ENCODE results near the gene LCE3D.
"Not testable (repeated sequence)": the region's sequence is repeated elsewhere in the genome, so short reads cannot be mapped to it uniquely, and the experiment has no call there.

LCE3D gene

GRCh38 chr1:152580433-152580832, at the start of gene LCE3D:
Gene LCE3D (minus strand): TSS chr1:152580516. CDS start chr1:152579936, 580 bp downstream.
- no peak for DNase-seq (ENCODE audit: low read depth, low spot score)

- no peak for DNase-seq (ENCODE audit: low read depth, low spot score)
Measured at GRCh38 chr1:152626744-152627143, 46.4 kb upstream of the LCE3D start.

- DNase-seq (ENCODE audit: low read depth, low spot score): no peak
Measured at GRCh38 chr1:152623203-152623844, 43.0 kb upstream of the LCE3D start.

GRCh38 chr1:152622803-152623202, 42.5 kb upstream of the LCE3D start, which contains the start of gene LCE3A:
Gene LCE3A (minus strand): TSS chr1:152623103. CDS start chr1:152623103, 0 bp downstream.
- no peak for DNase-seq (ENCODE audit: low read depth, low spot score)

GRCh38 chr1:152621993-152622392, 41.7 kb upstream of the LCE3D start:
- DNase-seq (ENCODE audit: low read depth, low spot score): no peak

- DNase-seq (ENCODE audit: low read depth, low spot score): no peak
Measured at GRCh38 chr1:152613511-152613910, 33.2 kb upstream of the LCE3D start, which contains the start of gene LCE3B. Gene LCE3B (plus strand): TSS chr1:152613811. CDS start chr1:152613811, 0 bp downstream.

- DNase-seq (ENCODE audit: low read depth, low spot score): no peak
Measured at GRCh38 chr1:152599934-152600333, 19.6 kb upstream of the LCE3D start, which contains the start of gene LCE3C. Gene LCE3C (plus strand): TSS chr1:152600234. CDS start chr1:152600732, 498 bp downstream.

- no peak for DNase-seq (ENCODE audit: low read depth, low spot score)
Measured at GRCh38 chr1:152596986-152597385, 16.7 kb upstream of the LCE3D start.

GRCh38 chr1:152585586-152585985, 5.3 kb upstream of the LCE3D start:
- DNase-seq (ENCODE audit: low read depth, low spot score): no peak

GRCh38 chr1:152582647-152583046, 2.3 kb upstream of the LCE3D start:
- no peak for DNase-seq (ENCODE audit: low read depth, low spot score)

- DNase-seq (ENCODE audit: low read depth, low spot score): not testable (repeated sequence)
Measured at GRCh38 chr1:152579526-152579925, 790 bp downstream of the LCE3D start.

- no peak for DNase-seq (ENCODE audit: low read depth, low spot score)
Measured at GRCh38 chr1:152577168-152577567, 3.1 kb downstream of the LCE3D start.

GRCh38 chr1:152566681-152567080, 13.6 kb downstream of the LCE3D start, which contains the start of gene LCE3E:
Gene LCE3E (minus strand): TSS chr1:152566780. CDS start chr1:152566208, 572 bp downstream.
- no peak for DNase-seq (ENCODE audit: low read depth, low spot score)

GRCh38 chr1:152565535-152566215, 14.6 kb downstream of the LCE3D start:
- no peak for DNase-seq (ENCODE audit: low read depth, low spot score)

- no peak for DNase-seq (ENCODE audit: low read depth, low spot score)
Measured at GRCh38 chr1:152565115-152565514, 15.2 kb downstream of the LCE3D start.

- DNase-seq (ENCODE audit: low read depth, low spot score): not testable (repeated sequence)
Measured at GRCh38 chr1:152548358-152548757, 32.0 kb downstream of the LCE3D start.

- no peak for DNase-seq (ENCODE audit: low read depth, low spot score)
Measured at GRCh38 chr1:152546704-152547103, 33.6 kb downstream of the LCE3D start.

GRCh38 chr1:152543820-152544219, 36.5 kb downstream of the LCE3D start:
- no peak for DNase-seq (ENCODE audit: low read depth, low spot score)

GRCh38 chr1:152539901-152540300, 40.4 kb downstream of the LCE3D start:
- no peak for DNase-seq (ENCODE audit: low read depth, low spot score)

GRCh38 chr1:152537496-152537895, 42.8 kb downstream of the LCE3D start:
- DNase-seq (ENCODE audit: low read depth, low spot score): no peak

GRCh38 chr1:152535774-152536173, 44.5 kb downstream of the LCE3D start:
- no peak for DNase-seq (ENCODE audit: low read depth, low spot score)

- DNase-seq (ENCODE audit: low read depth, low spot score): no peak
Measured at GRCh38 chr1:152533327-152533938, 46.9 kb downstream of the LCE3D start.
